Measurements from ENCODE around the gene SLC34A3.

The SLC34A3 gene

GRCh38 chr9:137191691-137192447, 38.8 kb upstream of the SLC34A3 start:
- Histone ChIP-seq H3K4me1 (ENCODE audit: low read length) (peaks cover 15% of the 10 kb centered on the region), H3K36me3 (replicated peaks; ENCODE audit: insufficient read depth, low read length) (no peaks in the 10 kb centered on the region), H3K9ac (ENCODE audit: low read length) (no peak overlapping the region), H3K4me2 (ENCODE audit: low read depth, low read length) (no peak overlapping the region), H3K27me3 (replicated peaks; ENCODE audit: insufficient read depth, low read length) (no peaks in the 10 kb centered on the region), H3F3A (ENCODE audit: insufficient read depth, low read length) (peaks cover 19% of the 10 kb centered on the region), H3K79me2 (ENCODE audit: low read length) (peaks cover 37% of the 10 kb centered on the region), H3K9me3 (replicated peaks; ENCODE audit: insufficient read depth, low read length) (no peaks in the 10 kb centered on the region), H3K4me3 (ENCODE audit: low read length) (no peak overlapping the region), H4K20me1 (ENCODE audit: insufficient read depth, low read length) (no peaks in the 10 kb centered on the region), H3K9me2 (replicated peaks; ENCODE audit: insufficient read depth, low read length) (no peaks in the 10 kb centered on the region), H2AFZ (ENCODE audit: low read length) (no peak overlapping the region), H3K27ac (ENCODE audit: low read length) (no peak overlapping the region)
- DNase-seq, result no peak
- no peak for TF ChIP-seq CTCF (IDR thresholded peaks at IDR 0.05; ENCODE audit: low read length)
- TF ChIP-seq EZH2 (optimal IDR thresholded peaks at IDR 0.05; ENCODE audit: low read depth, low read length), result no peak
- no peak for TF ChIP-seq EZH2phosphoT487 (IDR thresholded peaks at IDR 0.05; ENCODE audit: low read length)

- Histone ChIP-seq H4K20me1 (ENCODE audit: insufficient read depth, low read length) (no peaks in the 10 kb centered on the region), H3K9ac (ENCODE audit: low read length) (no peak overlapping the region), H3K27ac (ENCODE audit: low read length) (no peak overlapping the region), H3K9me2 (replicated peaks; ENCODE audit: insufficient read depth, low read length) (no peaks in the 10 kb centered on the region), H3K9me3 (replicated peaks; ENCODE audit: insufficient read depth, low read length) (no peaks in the 10 kb centered on the region), H3K79me2 (ENCODE audit: low read length) (peaks cover 31% of the 10 kb centered on the region), H3K36me3 (replicated peaks; ENCODE audit: insufficient read depth, low read length) (no peaks in the 10 kb centered on the region), H3K4me1 (ENCODE audit: low read length) (peaks cover 10% of the 10 kb centered on the region), H2AFZ (ENCODE audit: low read length) (no peak overlapping the region), H3K4me3 (ENCODE audit: low read length) (no peak overlapping the region), H3K4me2 (ENCODE audit: low read depth, low read length) (no peak overlapping the region), H3K27me3 (replicated peaks; ENCODE audit: insufficient read depth, low read length) (no peaks in the 10 kb centered on the region), H3F3A (ENCODE audit: insufficient read depth, low read length) (peaks cover 19% of the 10 kb centered on the region)
- no peak for TF ChIP-seq EZH2phosphoT487 (IDR thresholded peaks at IDR 0.05; ENCODE audit: low read length)
- no peak for TF ChIP-seq CTCF (IDR thresholded peaks at IDR 0.05; ENCODE audit: low read length)
- TF ChIP-seq EZH2 (optimal IDR thresholded peaks at IDR 0.05; ENCODE audit: low read depth, low read length), result no peak
- no peak for DNase-seq
These were observed 38.3 kb upstream of the SLC34A3 start for GRCh38 chr9:137192448-137192780.

- peaks cover 27% of the 10 kb centered on the region for H3K79me2 ChIP-seq (ENCODE audit: low read length)
- no peaks in the 10 kb centered on the region for H3K27me3 ChIP-seq (replicated peaks; ENCODE audit: insufficient read depth, low read length)
- no peaks in the 10 kb centered on the region for H3K36me3 ChIP-seq (replicated peaks; ENCODE audit: insufficient read depth, low read length)
- H3K4me2 ChIP-seq (ENCODE audit: low read depth, low read length), result no peak overlapping the region
- H4K20me1 ChIP-seq (ENCODE audit: insufficient read depth, low read length), result no peaks in the 10 kb centered on the region
- TF ChIP-seq CTCF (IDR thresholded peaks at IDR 0.05; ENCODE audit: low read length) (no peak), EZH2phosphoT487 (IDR thresholded peaks at IDR 0.05; ENCODE audit: low read length) (no peak), EZH2 (optimal IDR thresholded peaks at IDR 0.05; ENCODE audit: low read depth, low read length) (no peak)
- peaks cover 6% of the 10 kb centered on the region for H3K4me1 ChIP-seq (ENCODE audit: low read length)
- H3K9ac ChIP-seq (ENCODE audit: low read length), result no peak overlapping the region
- no peak overlapping the region for H3K27ac ChIP-seq (ENCODE audit: low read length)
- peaks cover 19% of the 10 kb centered on the region for H3F3A ChIP-seq (ENCODE audit: insufficient read depth, low read length)
- H2AFZ ChIP-seq (ENCODE audit: low read length), result no peak overlapping the region
- no peaks in the 10 kb centered on the region for H3K9me3 ChIP-seq (replicated peaks; ENCODE audit: insufficient read depth, low read length)
- H3K9me2 ChIP-seq (replicated peaks; ENCODE audit: insufficient read depth, low read length), result no peaks in the 10 kb centered on the region
- H3K4me3 ChIP-seq (ENCODE audit: low read length), result no peak overlapping the region
- DNase-seq, result no peak
These were observed 37.8 kb upstream of the SLC34A3 start for GRCh38 chr9:137192859-137193258.

Measured in MM.1S (cell line).